ENCODE data around the gene ULK4.
A peak's percentile ranks its signal among the peaks of the same experiment; 100 is the strongest.

ULK4 gene

GRCh38 chr3:41267975-41268640 is 693.8 kb downstream of the ULK4 start:
- H4K20me1 ChIP-seq (ENCODE audit: insufficient read depth, low read length, poor library complexity, severe bottlenecking): no peaks in the 10 kb centered on the region
- H3K9me3 ChIP-seq (ENCODE audit: insufficient read depth, low read depth, low read length): no peaks in the 10 kb centered on the region
- no peak overlapping the region for H2AFZ ChIP-seq (ENCODE audit: low read length)
- no peak for TF ChIP-seq CTCF (conservative IDR thresholded peaks at IDR 0.05; ENCODE audit: low read length)
- TF ChIP-seq EZH2phosphoT487 (IDR thresholded peaks at IDR 0.05; ENCODE audit: borderline replicate concordance): no peak
- H3F3A ChIP-seq (ENCODE audit: low read depth): no peaks in the 10 kb centered on the region; the same call in 1 of the 2 replicates
- H3K4me1 ChIP-seq (ENCODE audit: insufficient read depth, low read length, poor library complexity, severe bottlenecking): peaks cover 10% of the 10 kb centered on the region
- no peak overlapping the region for H3K4me2 ChIP-seq (ENCODE audit: low read depth, low read length, poor library complexity, severe bottlenecking)
- no peaks in the 10 kb centered on the region for H3K9me2 ChIP-seq (replicated peaks; ENCODE audit: low read depth, low read length)
- no peaks in the 10 kb centered on the region; the same call in 1 of the 2 replicates for H3K36me3 ChIP-seq (ENCODE audit: insufficient read depth, low read length)
- H3K27me3 ChIP-seq (ENCODE audit: insufficient read depth, low read length, poor library complexity, severe bottlenecking): no peaks in the 10 kb centered on the region
- H3K79me2 ChIP-seq (ENCODE audit: insufficient read depth, low read length): no peaks in the 10 kb centered on the region
- H3K9ac ChIP-seq (ENCODE audit: low read depth, low read length, poor library complexity, severe bottlenecking): no peak overlapping the region
- H3K4me3 ChIP-seq (ENCODE audit: low read length, poor library complexity, severe bottlenecking): no peak overlapping the region

GRCh38 chr3:41265823-41266273 is 696.1 kb downstream of the ULK4 start:
- Histone ChIP-seq H3K9me3 (ENCODE audit: insufficient read depth, low read depth, low read length) (no peaks in the 10 kb centered on the region), H3K4me1 (ENCODE audit: insufficient read depth, low read length, poor library complexity, severe bottlenecking) (peaks cover 10% of the 10 kb centered on the region), H3K36me3 (ENCODE audit: insufficient read depth, low read length) (no peaks in the 10 kb centered on the region), H3F3A (ENCODE audit: low read depth) (no peaks in the 10 kb centered on the region; the same call in 1 of the 2 replicates), H3K4me3 (ENCODE audit: low read length, poor library complexity, severe bottlenecking) (no peak overlapping the region), H3K9me2 (replicated peaks; ENCODE audit: low read depth, low read length) (no peaks in the 10 kb centered on the region), H3K27me3 (ENCODE audit: insufficient read depth, low read length, poor library complexity, severe bottlenecking) (no peaks in the 10 kb centered on the region), H2AFZ (ENCODE audit: low read length) (no peak overlapping the region), H3K9ac (ENCODE audit: low read depth, low read length, poor library complexity, severe bottlenecking) (peak overlapping the region; percentile 33), H3K79me2 (ENCODE audit: insufficient read depth, low read length) (no peaks in the 10 kb centered on the region), H3K4me2 (ENCODE audit: low read depth, low read length, poor library complexity, severe bottlenecking) (peak overlapping the region; percentile 48), H4K20me1 (ENCODE audit: insufficient read depth, low read length, poor library complexity, severe bottlenecking) (no peaks in the 10 kb centered on the region)
- TF ChIP-seq EZH2phosphoT487 (IDR thresholded peaks at IDR 0.05; ENCODE audit: borderline replicate concordance) (no peak), CTCF (conservative IDR thresholded peaks at IDR 0.05; ENCODE audit: low read length) (no peak)

- H3K9ac ChIP-seq (ENCODE audit: low read depth, low read length, poor library complexity, severe bottlenecking): no peak overlapping the region
- no peaks in the 10 kb centered on the region for H3K27me3 ChIP-seq (ENCODE audit: insufficient read depth, low read length, poor library complexity, severe bottlenecking)
- TF ChIP-seq EZH2phosphoT487 (IDR thresholded peaks at IDR 0.05; ENCODE audit: borderline replicate concordance): no peak
- no peak for TF ChIP-seq CTCF (conservative IDR thresholded peaks at IDR 0.05; ENCODE audit: low read length)
- H3K9me3 ChIP-seq (ENCODE audit: insufficient read depth, low read depth, low read length): no peaks in the 10 kb centered on the region
- H4K20me1 ChIP-seq (ENCODE audit: insufficient read depth, low read length, poor library complexity, severe bottlenecking): no peaks in the 10 kb centered on the region
- H3K4me2 ChIP-seq (ENCODE audit: low read depth, low read length, poor library complexity, severe bottlenecking): no peak overlapping the region
- no peak overlapping the region for H3K4me3 ChIP-seq (ENCODE audit: low read length, poor library complexity, severe bottlenecking)
- no peaks in the 10 kb centered on the region for H3K79me2 ChIP-seq (ENCODE audit: insufficient read depth, low read length)
- no peaks in the 10 kb centered on the region for H3K9me2 ChIP-seq (replicated peaks; ENCODE audit: low read depth, low read length)
- H3F3A ChIP-seq (ENCODE audit: low read depth): no peaks in the 10 kb centered on the region; the same call in 1 of the 2 replicates
- no peak overlapping the region for H2AFZ ChIP-seq (ENCODE audit: low read length)
- H3K4me1 ChIP-seq (ENCODE audit: insufficient read depth, low read length, poor library complexity, severe bottlenecking): peaks cover 10% of the 10 kb centered on the region
- H3K36me3 ChIP-seq (ENCODE audit: insufficient read depth, low read length): no peaks in the 10 kb centered on the region
These were observed 696.8 kb downstream of the ULK4 start for GRCh38 chr3:41265011-41265545.
